Measurements from ENCODE around the gene CHD9.

GRCh38 chr16:53083119-53083518 is 28.3 kb downstream of the CHD9 start:
- TF ChIP-seq, protein P1, sequence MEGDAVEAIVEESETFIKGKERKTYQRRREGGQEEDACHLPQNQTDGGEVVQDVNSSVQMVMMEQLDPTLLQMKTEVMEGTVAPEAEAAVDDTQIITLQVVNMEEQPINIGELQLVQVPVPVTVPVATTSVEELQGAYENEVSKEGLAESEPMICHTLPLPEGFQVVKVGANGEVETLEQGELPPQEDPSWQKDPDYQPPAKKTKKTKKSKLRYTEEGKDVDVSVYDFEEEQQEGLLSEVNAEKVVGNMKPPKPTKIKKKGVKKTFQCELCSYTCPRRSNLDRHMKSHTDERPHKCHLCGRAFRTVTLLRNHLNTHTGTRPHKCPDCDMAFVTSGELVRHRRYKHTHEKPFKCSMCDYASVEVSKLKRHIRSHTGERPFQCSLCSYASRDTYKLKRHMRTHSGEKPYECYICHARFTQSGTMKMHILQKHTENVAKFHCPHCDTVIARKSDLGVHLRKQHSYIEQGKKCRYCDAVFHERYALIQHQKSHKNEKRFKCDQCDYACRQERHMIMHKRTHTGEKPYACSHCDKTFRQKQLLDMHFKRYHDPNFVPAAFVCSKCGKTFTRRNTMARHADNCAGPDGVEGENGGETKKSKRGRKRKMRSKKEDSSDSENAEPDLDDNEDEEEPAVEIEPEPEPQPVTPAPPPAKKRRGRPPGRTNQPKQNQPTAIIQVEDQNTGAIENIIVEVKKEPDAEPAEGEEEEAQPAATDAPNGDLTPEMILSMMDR (IDR thresholded peaks at IDR 0.05; ENCODE audit: insufficient read depth, low read length, poor library complexity, severe bottlenecking), result no peak
- TF ChIP-seq EZH2phosphoT487 (conservative IDR thresholded peaks at IDR 0.05; ENCODE audit: low read length), result no peak
